DOHH2 (cell line): ENCODE measurements around the gene CHD9NB.
A peak's percentile ranks its signal among the peaks of the same experiment; 100 is the strongest.

Source experiments
- H3F3A ChIP-seq: fragments of 200-600 bp; sonication (generic), shearing (Covaris generic); 2 replicates; pipeline ENCODE4 v1.6.0; 2016; ENCODE audit warnings: antibody characterized with exemption, mild to moderate bottlenecking; ENCODE audit not compliant: control insufficient read depth, insufficient read depth
- H3K27ac ChIP-seq: fragments of 200-600 bp; sonication (generic); 2 replicates; pipeline ENCODE4 v1.5.1; 2014; ENCODE audit warnings: low read depth, mild to moderate bottlenecking, low read length, moderate library complexity
- H3K27me3 ChIP-seq: fragments of 200-600 bp; sonication (generic); 2 replicates; pipeline ENCODE4 v1.6.1; 2014; ENCODE audit warnings: mild to moderate bottlenecking, low read length, mixed read lengths; ENCODE audit not compliant: control insufficient read depth
- H3K36me3 ChIP-seq: fragments of 200-600 bp; sonication (generic); 2 replicates; pipeline ENCODE4 v1.6.1; 2014; ENCODE audit warnings: mild to moderate bottlenecking, low read length, moderate library complexity, mixed read lengths; ENCODE audit not compliant: control insufficient read depth
- H3K4me1 ChIP-seq: fragments of 200-600 bp; sonication (generic); 2 replicates; pipeline ENCODE4 v1.6.1; 2014; ENCODE audit warnings: mild to moderate bottlenecking, low read length, mixed read lengths; ENCODE audit not compliant: control insufficient read depth
- H3K4me2 ChIP-seq: fragments of 200-600 bp; sonication (generic); 2 replicates; pipeline ENCODE4 v1.6.0; 2014; ENCODE audit warnings: mild to moderate bottlenecking, low read length, moderate library complexity
- H3K4me3 ChIP-seq: fragments of 200-600 bp; sonication (generic); 2 replicates; pipeline ENCODE4 v1.5.1; 2014; ENCODE audit warnings: mild to moderate bottlenecking, low read length, mixed read lengths
- H3K79me2 ChIP-seq: fragments of 200-600 bp; sonication (generic); 2 replicates; pipeline ENCODE4 v1.6.1; 2014; ENCODE audit warnings: mild to moderate bottlenecking, low read length, mixed read lengths; ENCODE audit not compliant: control insufficient read depth
- H3K9me2 ChIP-seq: fragments of 200-600 bp; sonication (generic); replicated peaks from 2 replicates; pipeline ENCODE4 v1.6.1; 2014; ENCODE audit warnings: mild to moderate bottlenecking, low read length, mixed read lengths; ENCODE audit not compliant: control insufficient read depth
- H3K9me3 ChIP-seq: fragments of 200-600 bp; sonication (generic); 2 replicates; pipeline ENCODE4 v1.6.1; 2014; ENCODE audit warnings: antibody characterized with exemption, low read length, mixed read lengths; ENCODE audit not compliant: control insufficient read depth, insufficient read depth
- H4K20me1 ChIP-seq: fragments of 200-600 bp; sonication (generic); 2 replicates; pipeline ENCODE4 v1.6.0; 2014; ENCODE audit warnings: low read depth, mild to moderate bottlenecking, antibody characterized with exemption, low read length, moderate library complexity; ENCODE audit not compliant: control insufficient read depth, insufficient read depth
- CTCF ChIP-seq: fragments of 200-600 bp; sonication (generic); IDR thresholded peaks from one replicate; pipeline ENCODE4 v1.5.1; 2014; ENCODE audit warnings: antibody characterized with exemption, mild to moderate bottlenecking, low read depth, low read length; ENCODE audit not compliant: poor library complexity, severe bottlenecking
- EZH2phosphoT487 ChIP-seq: fragments of 200-600 bp; sonication (generic); IDR thresholded peaks from 2 replicates; pipeline ENCODE4 v1.6.1; 2017; ENCODE audit warnings: borderline replicate concordance, mild to moderate bottlenecking, antibody characterized with exemption, low read length, moderate library complexity, mixed read lengths

Gene CHD9NB

GRCh38 chr16:53071748-53072301 lies 19.1 kb upstream of the CHD9NB start:
- Histone ChIP-seq H3K27ac (peak overlapping the region; percentile 52), H3K9me2 (no peaks in the 10 kb centered on the region), H3K4me3 (peak overlapping the region; percentile 40), H3K79me2 (peaks cover 87% of the 10 kb centered on the region), H3F3A (peaks cover 4% of the 10 kb centered on the region; the same call in 1 of the 2 replicates), H3K36me3 (peaks cover 46% of the 10 kb centered on the region), H3K4me1 (peaks cover 45% of the 10 kb centered on the region), H3K9me3 (peaks cover 3% of the 10 kb centered on the region; the same call in 1 of the 2 replicates), H4K20me1 (no peaks in the 10 kb centered on the region), H3K27me3 (no peaks in the 10 kb centered on the region), H3K4me2 (peak overlapping the region; percentile 67)
- TF ChIP-seq EZH2phosphoT487, result no peak
- TF ChIP-seq CTCF, result no peak

GRCh38 chr16:53069772-53070171 lies 17.1 kb upstream of the CHD9NB start:
- no peaks in the 10 kb centered on the region for H3K27me3 ChIP-seq
- H3K79me2 ChIP-seq, result peaks cover 93% of the 10 kb centered on the region
- no peak overlapping the region for H3K4me3 ChIP-seq
- no peaks in the 10 kb centered on the region for H4K20me1 ChIP-seq
- H3K4me1 ChIP-seq, result peaks cover 53% of the 10 kb centered on the region
- H3K36me3 ChIP-seq, result peaks cover 48% of the 10 kb centered on the region
- no peak overlapping the region for H3K27ac ChIP-seq
- H3K9me3 ChIP-seq, result peaks cover 3% of the 10 kb centered on the region; the same call in 1 of the 2 replicates
- H3F3A ChIP-seq, result peaks cover 4% of the 10 kb centered on the region; the same call in 1 of the 2 replicates
- no peaks in the 10 kb centered on the region for H3K9me2 ChIP-seq
- peak overlapping the region; percentile 21 for H3K4me2 ChIP-seq
- no peak for TF ChIP-seq CTCF
- no peak for TF ChIP-seq EZH2phosphoT487

- Histone ChIP-seq H3K4me3 (no peak overlapping the region), H3K36me3 (peaks cover 48% of the 10 kb centered on the region), H3K4me2 (0 out of 2 replicates have a peak overlapping the region, but pooled peaks have one; percentile 10), H3K27me3 (no peaks in the 10 kb centered on the region), H3K9me2 (no peaks in the 10 kb centered on the region), H3K27ac (no peak overlapping the region), H3K4me1 (peaks cover 61% of the 10 kb centered on the region), H3F3A (peaks cover 4% of the 10 kb centered on the region; the same call in 1 of the 2 replicates), H3K79me2 (peaks cover 91% of the 10 kb centered on the region), H4K20me1 (no peaks in the 10 kb centered on the region), H3K9me3 (peaks cover 3% of the 10 kb centered on the region; the same call in 1 of the 2 replicates)
- TF ChIP-seq CTCF (no peak), EZH2phosphoT487 (no peak)
Measured at GRCh38 chr16:53068423-53068833, 15.7 kb upstream of the CHD9NB start.
